Psoas muscle (tissue), 8 donors: ENCODE results near the gene IGSF9B. TPM values are rescaled to one million over a fixed set of nuclear protein-coding genes. Genes with fewer than 3 reads are reported as not detected.

Source experiments
- ATAC-seq, 4 donors: fragments of 200-7000 bp; cut with Tn5 transposase; one replicate each; pipeline ENCODE4 v1.9.1; 2020; ENCODE audit warnings: moderate library complexity in 3 of 4, mild to moderate bottlenecking in 2 of 4
- DNase-seq, 2 donors: peaks; one replicate each; pipeline ENCODE4 v3.0.0-alpha.2; 2020
- H3K27ac ChIP-seq: fragments of 200-600 bp; one replicate; pipeline ENCODE4 v1.8.0; 2022
- H3K27me3 ChIP-seq, 3 donors: fragments of 200-600 bp in 1 of 3; one replicate each; pipeline versions ENCODE4 v1.6.1 to v1.8.0; 2013 to 2022; ENCODE audit warnings: low read length in 2 of 3, mild to moderate bottlenecking in 2 of 3, moderate library complexity in 1 of 3; ENCODE audit not compliant: insufficient read depth in 3 of 3
- H3K36me3 ChIP-seq, 2 donors: fragments of 200-600 bp in 1 of 2; one replicate each; pipeline versions ENCODE4 v1.6.1 to v1.8.0; 2013 to 2022; ENCODE audit warnings: low read depth in 1 of 2, mild to moderate bottlenecking in 1 of 2, moderate library complexity in 1 of 2; ENCODE audit not compliant: insufficient read depth in 1 of 2
- H3K4me1 ChIP-seq: fragments of 200-600 bp; one replicate; pipeline ENCODE4 v1.8.0; 2022
- H3K4me3 ChIP-seq: fragments of 200-600 bp; one replicate; pipeline ENCODE4 v1.8.0; 2022; ENCODE audit warnings: mild to moderate bottlenecking
- H3K9me3 ChIP-seq: fragments of 200-600 bp; one replicate; pipeline ENCODE4 v1.8.0; 2022
- WGBS, 3 donors: extraction: QIAGEN DNeasy Blood & Tissue Kit; methylation state at CpG; one replicate each; pipeline versions ENCODE4 v1.1.6 to v1.1.7; 2013; 5-methylcytosine and 5-hydroxymethylcytosine counted together
- intact Hi-C, 2 donors: fragments of 100-400 bp; cut with DNase I; formaldehyde crosslinking; loops; one replicate each; pipeline versions ENCODE4 v1.11.0 to v1.14.2; 2022
- polyA plus RNA-seq, 3 donors: library from polyadenylated mRNA; stranded (reverse); fragments of 200-250 nt; gene quantifications; one replicate each; pipeline ENCODE4 v1.2.3, GENCODE V29; 2013
- total RNA-seq, 4 donors: library from RNA; stranded (reverse); fragmentation: NEBNext Ultra II Directional in 2 of 4; extraction: Animal tissue kit (Norgen Biotek cat#: 25700) in 2 of 4; gene quantifications; one replicate each; pipeline versions ENCODE4 v1.2.1 to v1.2.4, GENCODE V29; 2021 to 2023
- TF ChIP-seq, protein P1 (sequence below): fragments of 200-600 bp; IDR thresholded peaks from one replicate; pipeline ENCODE4 v1.8.0; 2022; ENCODE audit warnings: antibody characterized with exemption
- donor health status: healthy with polysubstance abuse.
- donor health status: DM: no; HTN: no; CAD: no; lungs with moderate emphysema.
- donor health status: Bipolar disorder and iron deficiency.
- donor health status: healthy.
- donor health status: DM: yes; HTN: yes; CAD: no.
- donor health status: DM: no; HTN: no; CAD: no.
- donor health status: DM: no; HTN: no; CAD: no.
- donor health status: DM: yes; HTN: yes; CAD: no.

The IGSF9B gene
- total and polyA plus RNA-seq, 7 donors: 0.56 to 3.4 (median 0.87) TPM

- Histone ChIP-seq H3K36me3 (no peaks in the 10 kb centered on the region), H3K27me3 (no peaks in the 10 kb centered on the region), H3K9me3 (no peaks in the 10 kb centered on the region), H3K4me1 (no peaks in the 10 kb centered on the region), H3K4me3 (no peak overlapping the region), H3K27ac (no peak overlapping the region)
- intact Hi-C loops: no loop called here
- no peak for DNase-seq
- TF ChIP-seq, protein P1, sequence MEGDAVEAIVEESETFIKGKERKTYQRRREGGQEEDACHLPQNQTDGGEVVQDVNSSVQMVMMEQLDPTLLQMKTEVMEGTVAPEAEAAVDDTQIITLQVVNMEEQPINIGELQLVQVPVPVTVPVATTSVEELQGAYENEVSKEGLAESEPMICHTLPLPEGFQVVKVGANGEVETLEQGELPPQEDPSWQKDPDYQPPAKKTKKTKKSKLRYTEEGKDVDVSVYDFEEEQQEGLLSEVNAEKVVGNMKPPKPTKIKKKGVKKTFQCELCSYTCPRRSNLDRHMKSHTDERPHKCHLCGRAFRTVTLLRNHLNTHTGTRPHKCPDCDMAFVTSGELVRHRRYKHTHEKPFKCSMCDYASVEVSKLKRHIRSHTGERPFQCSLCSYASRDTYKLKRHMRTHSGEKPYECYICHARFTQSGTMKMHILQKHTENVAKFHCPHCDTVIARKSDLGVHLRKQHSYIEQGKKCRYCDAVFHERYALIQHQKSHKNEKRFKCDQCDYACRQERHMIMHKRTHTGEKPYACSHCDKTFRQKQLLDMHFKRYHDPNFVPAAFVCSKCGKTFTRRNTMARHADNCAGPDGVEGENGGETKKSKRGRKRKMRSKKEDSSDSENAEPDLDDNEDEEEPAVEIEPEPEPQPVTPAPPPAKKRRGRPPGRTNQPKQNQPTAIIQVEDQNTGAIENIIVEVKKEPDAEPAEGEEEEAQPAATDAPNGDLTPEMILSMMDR: no peak
- WGBS, 3 donors: 61 to 69% (median 68%) methylated on average over 5 of the region's 5 CpGs
- no peak for ATAC-seq
Observed at GRCh38 chr11:133887692-133888332, 69.0 kb downstream of the IGSF9B start.

GRCh38 chr11:133886029-133886428 is 70.7 kb downstream of the IGSF9B start:
- 79 to 88% (median 84%) methylated on average over 3 of the region's 3 CpGs for WGBS, 3 donors
- no peak overlapping the region for H3K27ac ChIP-seq

DNA sequence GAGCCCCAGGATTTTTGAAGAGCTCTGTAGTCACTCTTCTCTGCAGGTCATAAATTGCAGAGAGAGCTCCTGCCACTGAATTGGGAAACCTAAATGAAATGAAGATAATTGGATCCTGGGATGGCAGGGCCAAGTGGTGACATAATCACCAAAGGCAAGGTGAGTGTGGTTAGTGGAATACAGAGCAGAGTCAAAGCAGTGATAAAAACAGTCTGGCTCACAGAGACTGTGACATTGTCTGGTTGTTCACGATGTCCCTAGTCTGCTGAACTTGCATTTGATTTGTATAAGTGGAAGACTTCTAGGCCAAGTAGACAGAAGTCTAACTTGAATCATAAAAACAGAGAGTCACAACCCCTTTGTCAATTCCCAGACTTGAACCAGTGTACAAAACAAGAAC is 84.6 kb downstream of the IGSF9B start:
- Histone ChIP-seq H3K27ac (no peak overlapping the region), H3K27me3 (no peaks in the 10 kb centered on the region), H3K4me3 (no peak overlapping the region), H3K9me3 (no peaks in the 10 kb centered on the region), H3K36me3 (no peaks in the 10 kb centered on the region), H3K4me1 (no peaks in the 10 kb centered on the region)
- DNase-seq (no peak), ATAC-seq (no peak)
- 31 to 84% (median 75%) methylated on average over 1 of the region's 1 CpG for WGBS, 3 donors
- TF ChIP-seq, protein P1: no peak
- intact Hi-C loops: no loop called here

More at GRCh38 chr11:133886029-133886428, 70.7 kb downstream of the IGSF9B start:
- TF ChIP-seq, protein P1: no peak
- DNase-seq (no peak), ATAC-seq (no peak)
- Histone ChIP-seq H3K4me1 (no peaks in the 10 kb centered on the region), H3K4me3 (no peak overlapping the region), H3K36me3 (no peaks in the 10 kb centered on the region), H3K9me3 (no peaks in the 10 kb centered on the region), H3K27me3 (no peaks in the 10 kb centered on the region)
- intact Hi-C loops: no loop called here

DNA sequence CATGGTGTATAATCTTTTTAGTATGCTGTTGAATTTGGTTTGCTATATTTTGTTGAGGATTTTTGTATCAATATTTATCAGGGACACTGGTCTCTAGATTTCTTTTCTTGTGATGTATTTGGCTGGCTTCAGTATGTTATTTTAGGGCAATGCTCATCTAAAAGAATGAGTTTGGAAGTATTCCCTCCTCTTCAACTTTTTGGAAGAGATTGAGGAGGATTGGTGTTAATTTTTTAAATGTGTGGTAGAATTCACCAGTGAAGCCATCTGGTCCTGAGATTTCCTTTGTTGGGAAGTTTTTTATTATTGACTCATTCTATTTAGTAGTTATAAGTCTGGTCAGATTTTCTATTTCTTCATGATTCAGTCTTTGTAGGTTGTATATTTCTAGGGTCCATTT is 89.3 kb downstream of the IGSF9B start:
- DNase-seq (no peak), ATAC-seq (no peak)
- no peaks in the 10 kb centered on the region for H3K36me3 ChIP-seq
- H3K4me1 ChIP-seq: no peaks in the 10 kb centered on the region
- TF ChIP-seq, protein P1: no peak
- H3K9me3 ChIP-seq: no peaks in the 10 kb centered on the region
- no peak overlapping the region for H3K27ac ChIP-seq
- intact Hi-C loops: no loop called here
- H3K27me3 ChIP-seq: no peaks in the 10 kb centered on the region
- H3K4me3 ChIP-seq: no peak overlapping the region

GRCh38 chr11:133865466-133865865 is 91.3 kb downstream of the IGSF9B start:
- no peak overlapping the region for H3K4me3 ChIP-seq
- intact Hi-C loops: no loop called here
- no peak overlapping the region for H3K27ac ChIP-seq
- no peaks in the 10 kb centered on the region for H3K9me3 ChIP-seq
- no peaks in the 10 kb centered on the region for H3K36me3 ChIP-seq
- no peak for ATAC-seq
- no peak for DNase-seq
- H3K27me3 ChIP-seq: no peaks in the 10 kb centered on the region
- WGBS, 3 donors: 91 to 94% (median 92%) methylated on average over 11 of the region's 11 CpGs
- TF ChIP-seq, protein P1: no peak
- no peaks in the 10 kb centered on the region for H3K4me1 ChIP-seq
